ENCODE results near the gene OXSR1. TPM values are rescaled to one million over a fixed set of nuclear protein-coding genes. Genes with fewer than 3 reads are reported as not detected.

Gene OXSR1
- total RNA-seq = 24.4 and 34.1 TPM in 2 replicates
- 20.6 and 24.2 TPM in 2 replicates for polyA plus RNA-seq

- H3K27ac ChIP-seq = peak within 1 kb of the TSS; percentile 92
- H3K36me3 ChIP-seq = no peaks in the 10 kb centered on the region
- no peaks in the 10 kb centered on the region for H3K27me3 ChIP-seq
- H3K4me3 ChIP-seq = peak within 1 kb of the TSS; percentile 69
- H3K4me1 ChIP-seq (ENCODE audit: low read depth) = no peaks in the 10 kb centered on the region
- TF ChIP-seq CTCF (IDR thresholded peaks at IDR 0.05; ENCODE audit: low read depth, low read length) = no peak
- no peaks in the 10 kb centered on the region for H3K9me3 ChIP-seq (ENCODE audit: low read depth)
- DNase-seq (ENCODE audit: low read depth in 1 of 2, low spot score in 1 of 2) = peak; percentile 98 to 100
Observed at GRCh38 chr3:38164952-38165721, at the start of gene OXSR1. TSS of gene OXSR1 (plus strand) at chr3:38165537. CDS start at chr3:38165877, 340 bp downstream.

- H3K9me3 ChIP-seq (ENCODE audit: low read depth) = no peaks in the 10 kb centered on the region
- H3K4me1 ChIP-seq (ENCODE audit: low read depth) = no peaks in the 10 kb centered on the region
- H3K4me3 ChIP-seq = no peak overlapping the region
- DNase-seq (ENCODE audit: low read depth in 1 of 2, low spot score in 1 of 2) = no peak
- H3K36me3 ChIP-seq = no peaks in the 10 kb centered on the region
- TF ChIP-seq CTCF (IDR thresholded peaks at IDR 0.05; ENCODE audit: low read depth, low read length) = no peak
- no peaks in the 10 kb centered on the region for H3K27me3 ChIP-seq
- no peak overlapping the region for H3K27ac ChIP-seq
Observed at GRCh38 chr3:38115645-38116427, 49.5 kb upstream of the OXSR1 start.

GRCh38 chr3:38116471-38117162 is 48.7 kb upstream of the OXSR1 start:
- H3K36me3 ChIP-seq = no peaks in the 10 kb centered on the region
- DNase-seq (ENCODE audit: low read depth in 1 of 2, low spot score in 1 of 2) = no peak

GRCh38 chr3:38117163-38117716 is 48.1 kb upstream of the OXSR1 start:
- Histone ChIP-seq H3K9me3 (ENCODE audit: low read depth) (no peaks in the 10 kb centered on the region), H3K27me3 (no peaks in the 10 kb centered on the region), H3K27ac (no peak overlapping the region), H3K4me3 (no peak overlapping the region), H3K36me3 (no peaks in the 10 kb centered on the region), H3K4me1 (ENCODE audit: low read depth) (no peaks in the 10 kb centered on the region)
- no peak for DNase-seq (ENCODE audit: low read depth in 1 of 2, low spot score in 1 of 2)
- TF ChIP-seq CTCF (IDR thresholded peaks at IDR 0.05; ENCODE audit: low read depth, low read length) = no peak

More at GRCh38 chr3:38116471-38117162, 48.7 kb upstream of the OXSR1 start:
- no peaks in the 10 kb centered on the region for H3K9me3 ChIP-seq (ENCODE audit: low read depth)
- H3K27me3 ChIP-seq = no peaks in the 10 kb centered on the region
- TF ChIP-seq CTCF (IDR thresholded peaks at IDR 0.05; ENCODE audit: low read depth, low read length) = no peak
- no peaks in the 10 kb centered on the region for H3K4me1 ChIP-seq (ENCODE audit: low read depth)
- H3K4me3 ChIP-seq = no peak overlapping the region
- no peak overlapping the region for H3K27ac ChIP-seq

GRCh38 chr3:38117748-38118420 is 47.5 kb upstream of the OXSR1 start:
- H3K27me3 ChIP-seq = no peaks in the 10 kb centered on the region
- no peak overlapping the region for H3K4me3 ChIP-seq
- H3K9me3 ChIP-seq (ENCODE audit: low read depth) = no peaks in the 10 kb centered on the region
- peak; percentile 81 for TF ChIP-seq CTCF (IDR thresholded peaks at IDR 0.05; ENCODE audit: low read depth, low read length)
- H3K27ac ChIP-seq = no peak overlapping the region
- no peaks in the 10 kb centered on the region for H3K4me1 ChIP-seq (ENCODE audit: low read depth)
- DNase-seq (ENCODE audit: low read depth in 1 of 2, low spot score in 1 of 2) = peak; percentile 32 to 69
- peaks cover 3% of the 10 kb centered on the region for H3K36me3 ChIP-seq

Data from cardiac muscle cell (in vitro differentiated cells and primary cell).